A549 (cell line): ENCODE results near the gene IL2RA. TPM values are rescaled to one million over a fixed set of nuclear protein-coding genes. Genes with fewer than 3 reads are reported as not detected.

ENCODE experiments used
- ATAC-seq, 2 experiments: fragments of 200-7000 bp in 1 of 2; fragments of >200 bp in 1 of 2; cut with Nextera tagmentation in 1 of 2; cut with Tn5 transposase in 1 of 2; 3 replicates each; pipeline versions ENCODE4 v1.8.0 to v1.9.1; 2018 to 2020; ENCODE audit warnings: mild to moderate bottlenecking in 1 of 2, moderate library complexity in 1 of 2
- CTCF ChIA-PET: fragments of 300-600 bp; sonication (Branson Sonifier 250); formaldehyde crosslinking; extraction: SDS; loops from one replicate; lab custom pipeline; 2021; ENCODE audit warnings: antibody characterized with exemption, inconsistent platforms; lab: Yijun Ruan, JAX
- POLR2A ChIA-PET: fragments of 350-600 bp; formaldehyde crosslinking; extraction: SDS; loops from one replicate; lab custom pipeline; 2021; ENCODE audit warnings: antibody characterized with exemption, inconsistent platforms; lab: Yijun Ruan, JAX
- DNase-seq, 2 experiments: peaks; one replicate each; pipeline versions ENCODE4 v3.0.0 to v3.0.0-alpha.2; 2011 to 2016; ENCODE audit warnings: low read depth in 1 of 2, low spot score in 1 of 2
- FAIRE-seq: peaks from 2 replicates; lab custom pipeline; 2011; peaks lifted over from hg19 to GRCh38; lab: Jason Lieb, UNC
- H3K27ac ChIP-seq, 2 experiments: fragments of >200 bp; sonication (Bioruptor Twin); formaldehyde crosslinking; 3 replicates each; pipeline ENCODE4 v1.5.1; 2016 to 2017
- H3K4me1 ChIP-seq: fragments of >200 bp; sonication (Bioruptor Twin); formaldehyde crosslinking; 3 replicates; pipeline ENCODE4 v1.6.1; 2016
- H3K4me2 ChIP-seq: fragments of >200 bp; sonication (Bioruptor Twin); formaldehyde crosslinking; 3 replicates; pipeline ENCODE4 v1.6.1; 2016
- H3K4me3 ChIP-seq: fragments of >200 bp; sonication (Bioruptor Twin); formaldehyde crosslinking; 3 replicates; pipeline ENCODE4 v1.5.1; 2016
- H3K9me3 ChIP-seq: fragments of >200 bp; sonication (Bioruptor Twin); formaldehyde crosslinking; 3 replicates; pipeline ENCODE4 v1.6.1; 2016
- BCL3 ChIP-seq: fragments of >200 bp; sonication (Bioruptor Twin); formaldehyde crosslinking; IDR thresholded peaks from 3 replicates; pipeline ENCODE4 v1.6.1; 2016
- CBX2 ChIP-seq: fragments of 200-600 bp; sonication (generic); IDR thresholded peaks from 2 replicates; pipeline ENCODE4 v1.6.1; 2016; ENCODE audit warnings: low read depth, mild to moderate bottlenecking, borderline replicate concordance
- ELK1 ChIP-seq: fragments of 150-350 bp; IDR thresholded peaks from 2 replicates; pipeline ENCODE4 v1.6.1; 2014; ENCODE audit warnings: low read depth, mild to moderate bottlenecking, low read length
- FOSL2 ChIP-seq, 2 experiments: fragments of 450-650 bp in 1 of 2; fragments of >200 bp in 1 of 2; sonication (Bioruptor Twin) in 1 of 2; formaldehyde crosslinking; IDR thresholded peaks; 2 replicates each; pipeline versions ENCODE4 v1.5.0 to v1.6.1; 2016 to 2020; ENCODE audit warnings: mild to moderate bottlenecking in 1 of 2, moderate library complexity in 1 of 2
- GATA3 ChIP-seq: IDR thresholded peaks from 2 replicates; pipeline ENCODE4 v1.6.1; 2012; ENCODE audit warnings: borderline replicate concordance
- HEYL ChIP-seq: fragments of 250-450 bp; sonication (Bioruptor Pico); IDR thresholded peaks from 2 replicates; pipeline ENCODE4 v1.8.0; 2021; ENCODE audit warnings: mild to moderate bottlenecking, moderate library complexity
- HOXB13 ChIP-seq: fragments of 250-450 bp; sonication (Bioruptor Pico); IDR thresholded peaks from 2 replicates; pipeline ENCODE4 v1.5.0; 2020; ENCODE audit warnings: low read depth, mild to moderate bottlenecking, moderate library complexity
- JUN ChIP-seq, 2 experiments: fragments of >200 bp; sonication (Bioruptor Twin); formaldehyde crosslinking; IDR thresholded peaks; 2 replicates in 1 of 2; 3 replicates in 1 of 2; pipeline ENCODE4 v1.6.1; 2016 to 2017
- KDM5A ChIP-seq: fragments of 200-600 bp; sonication (generic); IDR thresholded peaks from 2 replicates; pipeline ENCODE4 v1.6.1; 2016; ENCODE audit warnings: antibody characterized with exemption, mild to moderate bottlenecking
- MAZ ChIP-seq: fragments of 150-350 bp; IDR thresholded peaks from 2 replicates; pipeline ENCODE4 v1.6.1; 2014; ENCODE audit warnings: antibody characterized with exemption, low read depth, low read length, borderline replicate concordance
- NFE2L2 ChIP-seq: fragments of 150-350 bp; conservative IDR thresholded peaks from 2 replicates; pipeline ENCODE4 v1.6.1; 2014; ENCODE audit warnings: low read length
- NR3C1 ChIP-seq: fragments of >200 bp; sonication (Bioruptor Twin); formaldehyde crosslinking; IDR thresholded peaks from 3 replicates; pipeline ENCODE4 v1.6.1; 2017
- RAD21 ChIP-seq, 2 experiments: fragments of >200 bp in 1 of 2; sonication (Bioruptor Twin) in 1 of 2; formaldehyde crosslinking in 1 of 2; IDR thresholded peaks in 1 of 2; conservative IDR thresholded peaks in 1 of 2; 2 replicates in 1 of 2; 3 replicates in 1 of 2; pipeline ENCODE4 v1.6.1; 2012 to 2018; ENCODE audit warnings: inconsistent platforms in 1 of 2
- RARB ChIP-seq: fragments of 250-450 bp; sonication (Bioruptor Pico); IDR thresholded peaks from 2 replicates; pipeline ENCODE4 v1.8.0; 2021; ENCODE audit warnings: mild to moderate bottlenecking, moderate library complexity
- RFX5 ChIP-seq: fragments of 450-650 bp; IDR thresholded peaks from 2 replicates; pipeline ENCODE4 v1.7.1; 2014; ENCODE audit warnings: antibody characterized with exemption, mild to moderate bottlenecking, moderate library complexity
- SMC3 ChIP-seq: fragments of >200 bp; sonication (Bioruptor Twin); formaldehyde crosslinking; IDR thresholded peaks from 3 replicates; pipeline ENCODE4 v1.6.1; 2018; ENCODE audit warnings: inconsistent platforms
- TFCP2L1 ChIP-seq: fragments of 250-450 bp; sonication (Bioruptor Pico); IDR thresholded peaks from 2 replicates; pipeline ENCODE4 v1.5.0; 2021; ENCODE audit warnings: mild to moderate bottlenecking
- TP53 ChIP-seq: fragments of 250-450 bp; sonication (Bioruptor Pico); IDR thresholded peaks from 2 replicates; pipeline ENCODE4 v1.5.0; 2021; ENCODE audit warnings: mild to moderate bottlenecking, moderate library complexity
- ZC3H11A ChIP-seq: fragments of 450-650 bp; IDR thresholded peaks from 2 replicates; pipeline ENCODE4 v1.6.1; 2014; ENCODE audit warnings: antibody characterized with exemption, mild to moderate bottlenecking
- ZFP36 ChIP-seq: fragments of 450-650 bp; IDR thresholded peaks from 2 replicates; pipeline ENCODE4 v1.6.1; 2014; ENCODE audit warnings: borderline replicate concordance; ENCODE audit not compliant: partially characterized antibody
- WGBS: methylation state at CpG from one replicate; pipeline ENCODE4 v1.1.6; 2017; ENCODE audit errors: missing lambda C conversion rate; 5-methylcytosine and 5-hydroxymethylcytosine counted together
- polyA plus RNA-seq, 4 experiments: library from polyadenylated mRNA; depleted of rRNA in 3 of 4; stranded (reverse); fragments of >200 nt; fragmentation: RNase III in 1 of 4; extraction: RNeasy Plus Mini Kit Qiagen cat#74134 plus additional on column Dnase treatment in 1 of 4; gene quantifications; 2 replicates in 3 of 4; 3 replicates in 1 of 4; pipeline ENCODE4 v1.2.3, GENCODE V29; 2011 to 2017

IL2RA gene
- polyA plus RNA-seq, 2 of the 4 experiments (the other 2 are of a cell fraction), result not detected

- ChIA-PET POLR2A (no interaction called here), CTCF (interaction anchor here (0.5 to 1.5 kb wide), 7 partner anchors 18 to 1268 kb away, joined by 3 to 4 read pairs (median 3); no protein-coding TSS in a partner anchor)
- TF ChIP-seq JUN (IDR thresholded peaks at IDR 0.05) (no peak), HOXB13 (CRISPR knock-in tag) (no peak), HEYL (no peak), FOSL2 (IDR thresholded peaks at IDR 0.05) (no peak), FOSL2 (CRISPR knock-in tag; IDR thresholded peaks at IDR 0.05) (no peak), RFX5 (no peak), SMC3 (no peak), TFCP2L1 (CRISPR knock-in tag) (no peak), GATA3 (no peak), KDM5A (no peak), MAZ (no peak), ELK1 (no peak), ZC3H11A (no peak), ZFP36 (no peak), NFE2L2 (no peak), CBX2 (no peak), RAD21 (conservative IDR thresholded peaks at IDR 0.05 in 1 of 2, IDR thresholded peaks at IDR 0.05 in 1 of 2) (no peak), TP53 (CRISPR knock-in tag) (no peak), RARB (CRISPR knock-in tag) (no peak), NR3C1 (no peak)
- Histone ChIP-seq H3K4me1 (peaks cover 12% of the 10 kb centered on the region; the same call in 1 of the 3 replicates), H3K4me3 (no peak overlapping the region), H3K27ac (no peak overlapping the region), H3K4me2 (no peak overlapping the region), H3K9me3 (0 out of 3 replicates have a peak, but pooled peaks cover 5% of the 10 kb centered on the region)
- ATAC-seq, result no peak
- 41% methylated on average over 17 of the region's 17 CpGs for WGBS
- FAIRE-seq, result no peak
- DNase-seq, result no peak
These were observed 21.6 kb upstream of the IL2RA start for GRCh38 chr10:6083523-6084475.

GRCh38 chr10:6082496-6083395 is 20.6 kb upstream of the IL2RA start:
- POLR2A ChIA-PET, result no interaction called here
- DNase-seq (no peak), ATAC-seq (no peak), FAIRE-seq (no peak)
- 75% methylated on average over 9 of the region's 9 CpGs for WGBS
- Histone ChIP-seq H3K9me3 (0 out of 3 replicates have a peak, but pooled peaks cover 5% of the 10 kb centered on the region), H3K4me3 (no peak overlapping the region)
- TF ChIP-seq BCL3, result no peak
- no peak for TF ChIP-seq ZFP36
- TF ChIP-seq, all 56 proteins: peak for 0
- peaks cover 9% of the 10 kb centered on the region; the same call in 1 of the 3 replicates for H3K4me1 ChIP-seq
- CTCF ChIA-PET, result interaction anchor here (1.5 to 1.6 kb wide), 2 partner anchors 319 to 1267 kb away, joined by 3 to 4 read pairs; no protein-coding TSS in a partner anchor
- H3K4me2 ChIP-seq, result no peak overlapping the region
- H3K27ac ChIP-seq, result no peak overlapping the region
